CD4-positive, alpha-beta T cell (primary cell): ENCODE measurements around the gene SNX30. TPM values are rescaled to one million over a fixed set of nuclear protein-coding genes. Genes with fewer than 3 reads are reported as not detected.

Experiments
- ATAC-seq: fragments of 200-7000 bp; cut with Tn5 transposase; one replicate; pipeline ENCODE4 v1.10.0; 2022; ENCODE audit warnings: mild to moderate bottlenecking; ENCODE audit not compliant: poor library complexity
- CTCF ChIA-PET: fragments of 350-600 bp; sonication (Branson Sonifier 250); formaldehyde crosslinking; loops from one replicate; lab custom pipeline; 2021; ENCODE audit warnings: antibody characterized with exemption, inconsistent platforms; lab: Charles Lee
- POLR2A ChIA-PET: fragments of 350-600 bp; sonication (Branson Sonifier 250); formaldehyde crosslinking; loops from one replicate; lab custom pipeline; 2021; ENCODE audit warnings: antibody characterized with exemption, inconsistent platforms; lab: Charles Lee
- DNase-seq, 14 experiments: peaks; one replicate each; pipeline ENCODE4 v3.0.0-alpha.2; 2013 to 2020; ENCODE audit warnings: mixed read lengths in 2 of 14
- H3K27ac ChIP-seq, 2 donors: one replicate each; pipeline versions ENCODE4 v1.5.1 to v1.7.0; 2013; ENCODE audit warnings: low read length in 2 of 2, low read depth in 1 of 2, mild to moderate bottlenecking in 1 of 2
- H3K27me3 ChIP-seq, 2 experiments: 1 replicate in 1 of 2; 2 replicates in 1 of 2; pipeline versions ENCODE4 v1.6.1 to v1.7.0; 2013; ENCODE audit warnings: low read length in 2 of 2, control low read depth in 1 of 2, mild to moderate bottlenecking in 1 of 2, moderate library complexity in 1 of 2; ENCODE audit not compliant: insufficient read depth in 2 of 2, control insufficient read depth in 1 of 2
- H3K36me3 ChIP-seq: one replicate; pipeline ENCODE4 v1.6.1; 2013; ENCODE audit warnings: low read length, control low read depth; ENCODE audit not compliant: insufficient read depth
- H3K4me1 ChIP-seq: one replicate; pipeline ENCODE4 v1.6.1; 2013; ENCODE audit warnings: low read length, control low read depth; ENCODE audit not compliant: insufficient read depth
- H3K4me3 ChIP-seq: one replicate; pipeline ENCODE4 v1.5.1; 2013; ENCODE audit warnings: mild to moderate bottlenecking, low read length, moderate library complexity
- H3K9me3 ChIP-seq, 2 experiments: 1 replicate in 1 of 2; 2 replicates in 1 of 2; pipeline versions ENCODE4 v1.6.1 to v1.7.0; 2013; ENCODE audit warnings: low read length in 2 of 2, mild to moderate bottlenecking in 2 of 2, control low read depth in 1 of 2, moderate library complexity in 1 of 2; ENCODE audit not compliant: control insufficient read depth in 1 of 2, insufficient read depth in 1 of 2
- H3K27ac Mint-ChIP-seq: one replicate; pipeline ENCODE4 v1.8.0; 2020; ENCODE audit warnings: mixed read lengths
- H3K27me3 Mint-ChIP-seq: one replicate; pipeline ENCODE4 v1.8.0; 2021; ENCODE audit warnings: mixed read lengths
- H3K36me3 Mint-ChIP-seq: one replicate; pipeline ENCODE4 v1.8.0; 2021; ENCODE audit warnings: low read depth, mixed read lengths
- H3K4me1 Mint-ChIP-seq: one replicate; pipeline ENCODE4 v1.8.0; 2021; ENCODE audit warnings: low read depth, mixed read lengths
- H3K4me3 Mint-ChIP-seq: one replicate; pipeline ENCODE4 v1.8.0; 2020; ENCODE audit warnings: mild to moderate bottlenecking, mixed read lengths
- H3K9me3 Mint-ChIP-seq: one replicate; pipeline ENCODE4 v1.8.0; 2020; ENCODE audit warnings: mixed read lengths
- CTCF ChIP-seq: fragments of 200-600 bp; IDR thresholded peaks from one replicate; pipeline ENCODE4 v1.8.0; 2022; ENCODE audit warnings: antibody characterized with exemption, mild to moderate bottlenecking
- intact Hi-C, 2 experiments: fragments of 100-400 bp; cut with DNase I in 1 of 2; cut with micrococcal nuclease in 1 of 2; formaldehyde crosslinking; loops; one replicate each; pipeline versions ENCODE4 v1.15.1 to v1.9.0; 2023 to 2025; cut with DNase I, micrococcal nuclease
- total RNA-seq, 174 experiments: library from RNA in 2 of 174; stranded (reverse) in 2 of 174; gene quantifications; one replicate each; pipeline ENCODE4 v1.2.3 and lab custom pipeline; 2021 to 2026

The SNX30 gene
- total RNA-seq, 2 experiments from 2014 or later, result 5.2 to 5.8 TPM

GRCh38 chr9:112890106-112891081, 139.8 kb downstream of the SNX30 start, which contains the start of gene SLC46A2:
SLC46A2 (minus strand) TSS chr9:112890876; CDS start chr9:112890681, 195 bp downstream.
- ATAC-seq (no peak), DNase-seq (peak in 2 of 14 experiments; percentile 17 to 33)
- TF ChIP-seq CTCF, result no peak
- H3K4me1 ChIP-seq, result no peaks in the 10 kb centered on the region
- peak within 1 kb of the TSS; percentile 28 for H3K4me3 ChIP-seq
- H3K4me3 Mint-ChIP-seq, result no peak within 1 kb of the TSS
- peaks cover 17 to 48% of the 10 kb centered on the region in 2 experiments for H3K27me3 ChIP-seq
- H3K4me1 Mint-ChIP-seq, result no peaks in the 10 kb centered on the region
- ChIA-PET CTCF (no interaction called here), POLR2A (no interaction called here)
- H3K36me3 Mint-ChIP-seq, result no peaks in the 10 kb centered on the region
- H3K36me3 ChIP-seq, result no peaks in the 10 kb centered on the region
- intact Hi-C loops, result no loop called here
- no peak within 1 kb of the TSS for H3K27ac ChIP-seq
- peaks cover 0 to 18% of the 10 kb centered on the region in 2 experiments for H3K9me3 ChIP-seq
- H3K9me3 Mint-ChIP-seq, result no peaks in the 10 kb centered on the region
- no peak within 1 kb of the TSS for H3K27ac Mint-ChIP-seq
- peaks cover 51% of the 10 kb centered on the region for H3K27me3 Mint-ChIP-seq

- H3K27ac Mint-ChIP-seq, result no peak overlapping the region
- no peak overlapping the region for H3K4me3 Mint-ChIP-seq
- ATAC-seq, result no peak
- Histone ChIP-seq H3K9me3 (peaks cover 0 to 18% of the 10 kb centered on the region in 2 experiments), H3K27ac (no peak overlapping the region), H3K4me1 (no peaks in the 10 kb centered on the region), H3K36me3 (no peaks in the 10 kb centered on the region), H3K27me3 (peaks cover 17 to 48% of the 10 kb centered on the region in 2 experiments), H3K4me3 (no peak overlapping the region)
- ChIA-PET POLR2A (no interaction called here), CTCF (no interaction called here)
- H3K9me3 Mint-ChIP-seq, result no peaks in the 10 kb centered on the region
- peaks cover 62% of the 10 kb centered on the region for H3K27me3 Mint-ChIP-seq
- no peaks in the 10 kb centered on the region for H3K4me1 Mint-ChIP-seq
- no peak for DNase-seq
- TF ChIP-seq CTCF, result no peak
- H3K36me3 Mint-ChIP-seq, result no peaks in the 10 kb centered on the region
- intact Hi-C loops, result no loop called here
These were observed 141.0 kb downstream of the SNX30 start for GRCh38 chr9:112891521-112891920.

- Histone ChIP-seq H3K4me1 (no peaks in the 10 kb centered on the region), H3K4me3 (no peak overlapping the region), H3K27me3 (peaks cover 17 to 52% of the 10 kb centered on the region in 2 experiments), H3K36me3 (no peaks in the 10 kb centered on the region), H3K27ac (no peak overlapping the region), H3K9me3 (peaks cover 0 to 18% of the 10 kb centered on the region in 2 experiments)
- H3K27me3 Mint-ChIP-seq, result peaks cover 61% of the 10 kb centered on the region
- no peak for TF ChIP-seq CTCF
- no peaks in the 10 kb centered on the region for H3K36me3 Mint-ChIP-seq
- no peaks in the 10 kb centered on the region for H3K4me1 Mint-ChIP-seq
- CTCF ChIA-PET, result no interaction called here
- POLR2A ChIA-PET, result no interaction called here
- intact Hi-C loops, result no loop called here
- ATAC-seq, result no peak
- DNase-seq, result no peak
- H3K9me3 Mint-ChIP-seq, result no peaks in the 10 kb centered on the region
- no peak overlapping the region for H3K27ac Mint-ChIP-seq
- no peak overlapping the region for H3K4me3 Mint-ChIP-seq
These were observed 142.4 kb downstream of the SNX30 start for GRCh38 chr9:112892981-112893380.
